Effector memory CD4-positive, alpha-beta T cell (primary cell): Measurements from ENCODE around the gene MORC4.

Experiments
- DNase-seq, 3 donors: peaks; one replicate each; pipeline ENCODE4 v3.0.0-alpha.2; 2020
- H3K27ac ChIP-seq: 2 replicates; pipeline ENCODE4 v1.7.0; 2013; ENCODE audit warnings: mild to moderate bottlenecking, low read length, moderate library complexity; ENCODE audit not compliant: insufficient read depth, poor library complexity, severe bottlenecking
- H3K27me3 ChIP-seq: replicated peaks from 2 replicates; pipeline ENCODE4 v1.7.0; 2013; ENCODE audit warnings: mild to moderate bottlenecking, low read length; ENCODE audit not compliant: insufficient read depth, control insufficient read depth, poor library complexity, severe bottlenecking
- H3K36me3 ChIP-seq: 2 replicates; pipeline ENCODE4 v1.7.0; 2013; ENCODE audit warnings: mild to moderate bottlenecking, low read length, moderate library complexity; ENCODE audit not compliant: control insufficient read depth, insufficient read depth
- H3K4me1 ChIP-seq: 2 replicates; pipeline ENCODE4 v1.7.0; 2013; ENCODE audit warnings: low read length, mild to moderate bottlenecking; ENCODE audit not compliant: control insufficient read depth, insufficient read depth, poor library complexity, severe bottlenecking
- H3K4me3 ChIP-seq: 2 replicates; pipeline ENCODE4 v1.7.0; 2013; ENCODE audit warnings: low read length, low read depth, mild to moderate bottlenecking; ENCODE audit not compliant: insufficient read depth, poor library complexity, severe bottlenecking
- H3K9me3 ChIP-seq: 2 replicates; pipeline ENCODE4 v1.7.0; 2013; ENCODE audit warnings: mild to moderate bottlenecking, low read length, moderate library complexity; ENCODE audit not compliant: control insufficient read depth

MORC4 gene

DNA sequence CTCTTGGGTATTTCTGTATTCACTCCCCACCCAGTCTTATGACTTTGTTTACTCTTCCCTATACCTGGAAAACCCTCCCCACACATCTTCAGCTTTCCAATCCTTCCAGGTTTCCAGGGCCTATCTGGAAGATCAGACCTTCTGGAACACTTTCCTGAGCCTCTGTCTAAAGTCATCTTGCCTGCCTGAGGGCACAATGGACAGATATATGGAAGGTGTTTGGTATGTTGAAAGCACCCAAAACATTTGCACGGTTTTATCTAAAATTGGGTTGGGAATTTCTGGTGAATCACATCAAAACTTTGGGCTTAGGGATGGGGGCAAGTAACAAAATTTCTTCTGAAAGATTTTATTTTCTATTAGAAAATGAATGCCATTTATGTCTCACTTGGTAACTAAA lies 63.8 kb downstream of the MORC4 start:
- H3K9me3 ChIP-seq = no peaks in the 10 kb centered on the region
- no peaks in the 10 kb centered on the region for H3K27me3 ChIP-seq
- H3K4me1 ChIP-seq = peaks cover 6% of the 10 kb centered on the region
- H3K36me3 ChIP-seq = no peaks in the 10 kb centered on the region
- H3K4me3 ChIP-seq = no peak overlapping the region
- DNase-seq = no peak
- H3K27ac ChIP-seq = no peak overlapping the region

DNA sequence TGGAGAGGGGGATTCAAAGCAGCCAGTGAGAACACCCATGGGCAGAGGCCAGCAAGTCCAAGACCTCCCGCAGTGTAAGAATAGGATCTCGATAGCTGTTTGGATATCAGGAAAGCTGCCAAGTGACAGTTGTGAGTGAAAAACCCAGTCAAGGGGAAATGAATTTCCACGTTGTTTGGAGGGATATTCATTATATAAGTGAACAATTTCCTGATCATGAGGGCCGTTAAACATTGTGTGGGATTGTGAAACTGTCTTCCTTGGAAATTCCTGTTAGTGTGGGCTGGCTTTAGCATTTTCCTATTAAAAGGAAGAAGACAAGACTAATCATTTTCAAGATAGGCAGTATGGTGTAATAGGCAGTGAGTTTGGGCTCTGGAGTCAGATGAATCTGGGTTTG lies 64.8 kb downstream of the MORC4 start:
- peaks cover 6% of the 10 kb centered on the region for H3K4me1 ChIP-seq
- no peak overlapping the region for H3K4me3 ChIP-seq
- H3K36me3 ChIP-seq = no peaks in the 10 kb centered on the region
- no peak overlapping the region for H3K27ac ChIP-seq
- no peak for DNase-seq
- no peaks in the 10 kb centered on the region for H3K27me3 ChIP-seq
- no peaks in the 10 kb centered on the region for H3K9me3 ChIP-seq

DNA sequence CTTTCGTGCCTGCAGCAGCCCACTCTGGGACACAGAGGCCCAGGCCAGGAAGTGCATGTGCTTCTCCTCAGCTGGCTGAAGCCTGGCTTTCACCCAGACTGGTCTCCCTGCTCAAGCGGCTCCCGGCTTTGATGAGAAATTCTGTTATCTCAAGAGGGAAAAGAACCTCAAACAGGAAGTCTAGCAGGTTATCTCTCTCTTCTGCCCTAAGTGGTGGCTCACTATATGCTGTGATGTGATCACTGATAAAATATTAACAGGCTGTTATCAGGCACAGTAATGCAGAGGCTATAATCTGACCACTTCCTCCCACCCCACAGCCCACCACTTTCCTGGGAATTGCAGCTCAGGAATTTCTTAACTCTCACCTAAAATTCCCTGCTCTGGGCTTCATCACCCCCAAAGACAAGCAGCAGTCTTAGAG lies 66.5 kb downstream of the MORC4 start:
- Histone ChIP-seq H3K4me1 (peaks cover 6% of the 10 kb centered on the region), H3K9me3 (no peaks in the 10 kb centered on the region), H3K4me3 (no peak overlapping the region), H3K36me3 (no peaks in the 10 kb centered on the region), H3K27ac (no peak overlapping the region), H3K27me3 (no peaks in the 10 kb centered on the region)
- no peak for DNase-seq

DNA sequence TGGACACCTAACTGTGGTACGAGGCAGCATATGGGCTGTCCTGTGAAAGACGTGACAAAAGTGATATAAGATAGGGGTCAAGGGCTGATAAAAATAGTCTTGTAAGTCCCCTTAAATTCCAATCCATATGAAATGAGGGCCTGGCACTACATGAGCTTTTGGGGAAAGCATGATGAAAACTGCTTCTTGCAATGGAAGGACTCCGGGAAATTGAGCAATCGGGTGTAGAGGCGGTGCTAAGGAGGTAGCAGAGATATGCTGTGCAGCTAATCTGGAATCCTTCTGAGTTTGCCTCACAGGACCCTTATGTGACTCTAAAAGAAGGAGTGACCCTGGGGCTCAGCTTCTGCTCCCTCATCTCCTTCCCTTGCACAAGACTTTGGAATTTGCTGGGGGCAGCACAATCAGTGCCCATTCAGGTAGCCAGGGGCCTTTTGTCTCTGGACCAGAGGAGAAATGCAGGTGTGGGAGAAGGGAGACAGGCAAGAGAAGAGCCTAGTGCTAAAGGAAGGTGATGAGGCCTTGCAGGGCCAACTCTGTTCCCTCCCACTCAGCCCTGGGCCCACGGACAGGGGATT lies 67.0 kb downstream of the MORC4 start:
- Histone ChIP-seq H3K36me3 (no peaks in the 10 kb centered on the region), H3K27me3 (no peaks in the 10 kb centered on the region), H3K27ac (no peak overlapping the region), H3K4me1 (peaks cover 6% of the 10 kb centered on the region), H3K4me3 (no peak overlapping the region), H3K9me3 (no peaks in the 10 kb centered on the region)
- DNase-seq = no peak

DNA sequence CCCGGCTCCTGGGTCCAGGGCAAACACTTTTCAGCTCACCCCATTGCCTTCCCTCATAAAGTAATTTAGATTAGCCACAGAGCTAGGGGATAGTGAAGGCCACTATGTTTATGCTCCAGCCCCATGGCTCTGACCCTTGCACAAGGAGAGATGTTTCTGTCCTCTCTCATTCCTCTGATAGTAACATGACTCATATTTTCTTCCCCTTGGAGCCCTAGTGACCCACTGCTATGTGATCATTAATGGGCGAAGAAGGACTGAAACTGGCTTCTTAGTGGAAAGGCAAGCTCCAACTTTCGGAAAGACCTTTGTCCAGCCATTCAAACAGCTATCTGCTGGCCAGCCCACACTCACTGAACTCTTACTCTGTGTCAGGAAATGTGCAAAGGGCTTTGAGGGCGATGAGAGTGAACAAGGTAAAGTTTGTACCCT lies 67.5 kb downstream of the MORC4 start:
- no peaks in the 10 kb centered on the region for H3K27me3 ChIP-seq
- H3K4me3 ChIP-seq = no peak overlapping the region
- no peaks in the 10 kb centered on the region for H3K9me3 ChIP-seq
- no peak for DNase-seq
- H3K27ac ChIP-seq = no peak overlapping the region
- no peaks in the 10 kb centered on the region for H3K36me3 ChIP-seq
- peaks cover 6% of the 10 kb centered on the region for H3K4me1 ChIP-seq

DNA sequence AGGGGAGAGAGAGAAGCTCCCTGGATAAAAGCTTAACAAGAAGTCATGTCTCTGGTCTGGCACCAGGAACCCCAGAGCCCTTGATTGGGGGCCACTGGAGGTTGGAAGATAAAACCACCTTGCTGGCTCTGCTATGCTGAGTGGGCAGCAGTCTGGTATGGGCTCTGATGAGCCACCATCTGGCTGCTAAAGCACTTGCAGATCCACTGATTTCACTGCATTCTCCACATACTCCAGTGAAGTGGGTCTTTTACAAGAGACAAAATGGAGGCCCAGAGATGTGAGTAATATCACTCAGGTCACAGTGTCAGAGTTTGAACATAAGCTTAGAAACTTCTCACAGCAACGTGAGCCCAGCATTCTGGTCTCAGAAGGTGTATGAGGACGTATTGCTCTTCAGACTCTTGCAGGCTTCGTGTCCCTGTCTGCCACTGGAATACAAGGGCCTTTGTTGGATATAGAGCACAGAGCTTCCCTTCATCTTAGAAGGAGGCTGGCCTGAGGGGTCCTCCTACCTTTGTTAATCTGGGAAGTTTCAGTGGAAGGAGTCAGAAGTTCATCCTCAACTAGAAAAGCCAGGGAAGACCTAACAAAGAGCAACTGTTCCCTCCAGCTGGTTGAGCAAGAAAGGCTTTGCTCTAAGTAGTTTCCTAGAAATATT lies 68.1 kb downstream of the MORC4 start:
- peaks cover 6% of the 10 kb centered on the region for H3K4me1 ChIP-seq
- no peaks in the 10 kb centered on the region for H3K27me3 ChIP-seq
- DNase-seq = no peak
- H3K4me3 ChIP-seq = no peak overlapping the region
- no peaks in the 10 kb centered on the region for H3K36me3 ChIP-seq
- H3K27ac ChIP-seq = no peak overlapping the region
- H3K9me3 ChIP-seq = no peaks in the 10 kb centered on the region

DNA sequence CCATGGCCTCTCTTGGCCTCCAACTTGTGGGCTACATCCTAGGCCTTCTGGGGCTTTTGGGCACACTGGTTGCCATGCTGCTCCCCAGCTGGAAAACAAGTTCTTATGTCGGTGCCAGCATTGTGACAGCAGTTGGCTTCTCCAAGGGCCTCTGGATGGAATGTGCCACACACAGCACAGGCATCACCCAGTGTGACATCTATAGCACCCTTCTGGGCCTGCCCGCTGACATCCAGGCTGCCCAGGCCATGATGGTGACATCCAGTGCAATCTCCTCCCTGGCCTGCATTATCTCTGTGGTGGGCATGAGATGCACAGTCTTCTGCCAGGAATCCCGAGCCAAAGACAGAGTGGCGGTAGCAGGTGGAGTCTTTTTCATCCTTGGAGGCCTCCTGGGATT lies 71.8 kb downstream of the MORC4 start:
- no peak overlapping the region for H3K4me3 ChIP-seq
- no peak for DNase-seq
- no peaks in the 10 kb centered on the region for H3K9me3 ChIP-seq
- H3K4me1 ChIP-seq = peaks cover under 1% of the 10 kb centered on the region
- no peaks in the 10 kb centered on the region for H3K27me3 ChIP-seq
- no peak overlapping the region for H3K27ac ChIP-seq
- no peaks in the 10 kb centered on the region for H3K36me3 ChIP-seq

DNA sequence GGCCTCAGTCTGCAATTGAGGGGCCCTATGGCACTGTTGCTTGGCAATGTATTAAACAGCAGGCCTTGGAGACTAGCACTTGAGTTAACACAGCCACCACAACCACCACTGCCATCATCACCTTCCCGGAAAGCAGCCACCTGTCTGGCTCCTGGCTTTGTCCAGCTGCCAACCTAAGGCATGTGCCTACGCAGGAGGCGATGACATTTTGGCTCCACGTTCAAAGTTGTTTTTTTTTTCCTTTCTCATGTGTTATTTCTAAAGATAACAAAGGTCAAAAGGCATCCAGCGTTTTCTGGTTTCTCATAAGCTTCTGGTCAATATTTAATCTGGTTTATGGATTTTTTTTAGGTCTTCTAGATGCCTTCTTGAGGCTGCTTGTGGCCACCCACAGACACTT lies 72.3 kb downstream of the MORC4 start:
- Histone ChIP-seq H3K4me3 (no peak overlapping the region), H3K36me3 (no peaks in the 10 kb centered on the region), H3K4me1 (no peaks in the 10 kb centered on the region), H3K27me3 (no peaks in the 10 kb centered on the region), H3K27ac (no peak overlapping the region), H3K9me3 (no peaks in the 10 kb centered on the region)
- no peak for DNase-seq

DNA sequence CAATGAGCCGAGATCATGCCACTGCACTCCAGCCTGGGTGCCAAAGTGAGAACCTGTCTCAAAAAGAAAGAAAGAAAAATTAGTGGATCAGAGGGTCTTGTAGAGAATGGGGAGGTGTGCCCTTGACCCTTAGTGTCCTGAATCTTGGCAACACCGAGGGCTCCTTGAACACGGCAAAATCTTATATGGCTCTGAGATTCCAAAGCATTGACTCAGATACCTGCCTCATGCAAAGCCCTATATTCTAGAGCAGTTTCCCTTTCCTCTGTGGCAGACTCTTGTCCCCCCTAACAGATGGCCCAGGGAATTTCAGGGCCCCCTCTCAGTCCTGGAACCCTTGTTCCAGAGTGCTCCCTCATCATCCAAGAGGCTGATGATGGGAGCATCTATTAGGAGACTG lies 73.0 kb downstream of the MORC4 start:
- Histone ChIP-seq H3K4me3 (no peak overlapping the region), H3K27ac (no peak overlapping the region), H3K9me3 (no peaks in the 10 kb centered on the region), H3K4me1 (no peaks in the 10 kb centered on the region), H3K27me3 (no peaks in the 10 kb centered on the region), H3K36me3 (no peaks in the 10 kb centered on the region)
- DNase-seq = no peak

DNA sequence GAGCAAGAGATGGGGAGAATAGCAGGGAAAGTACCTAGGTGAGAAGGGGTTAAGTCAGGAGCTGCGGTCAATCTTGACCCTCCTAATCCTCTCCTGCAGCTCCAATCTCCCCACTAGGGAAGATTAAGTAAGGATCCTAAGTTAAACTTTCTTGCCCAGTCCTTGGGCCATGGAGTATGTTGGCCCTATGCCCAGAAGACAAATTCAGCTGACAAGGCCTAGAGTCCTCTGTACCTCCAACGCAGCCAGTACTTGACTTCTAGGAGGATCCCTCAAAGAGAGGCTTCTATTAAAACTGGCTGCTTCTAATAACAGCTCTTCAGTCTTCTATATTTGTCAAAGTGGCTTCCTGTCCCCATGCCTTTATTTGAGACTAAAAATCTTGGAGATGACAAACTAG lies 78.4 kb downstream of the MORC4 start:
- Histone ChIP-seq H3K36me3 (no peaks in the 10 kb centered on the region), H3K27me3 (no peaks in the 10 kb centered on the region), H3K27ac (no peak overlapping the region), H3K4me3 (no peak overlapping the region), H3K9me3 (no peaks in the 10 kb centered on the region), H3K4me1 (no peaks in the 10 kb centered on the region)
- DNase-seq = no peak
